Pancreas (tissue), 10 donors: ENCODE results near the gene ANKRD33B. TPM values are rescaled to one million over a fixed set of nuclear protein-coding genes. Genes with fewer than 3 reads are reported as not detected.

Source experiments
- ATAC-seq, 4 donors: fragments of 200-7000 bp; cut with Tn5 transposase; one replicate each; pipeline versions ENCODE4 v1.8.0 to v1.9.1; 2020; ENCODE audit warnings: mild to moderate bottlenecking in 4 of 4, moderate library complexity in 4 of 4
- DNase-seq, 6 donors: peaks; one replicate each; pipeline ENCODE4 v3.0.0-alpha.2; 2020
- FAIRE-seq: peaks from 2 replicates; lab custom pipeline; 2012; peaks lifted over from hg19 to GRCh38; lab: Jason Lieb, UNC
- H3K27ac ChIP-seq, 4 donors: fragments of 200-600 bp; sonication (generic); 1 replicate in 3 of 4; 2 replicates in 1 of 4; pipeline versions ENCODE4 v1.5.0 to v1.8.0; 2020
- H3K27me3 ChIP-seq, 4 donors: fragments of 200-600 bp; one replicate each; pipeline ENCODE4 v1.8.0; 2021
- H3K36me3 ChIP-seq, 3 donors: fragments of 200-600 bp; sonication (generic) in 1 of 3; one replicate each; pipeline versions ENCODE4 v1.5.0 to v1.8.0; 2020 to 2021
- H3K4me1 ChIP-seq, 3 donors: fragments of 200-600 bp; one replicate each; pipeline ENCODE4 v1.8.0; 2021
- H3K4me3 ChIP-seq, 4 donors: fragments of 200-600 bp; sonication (generic) in 2 of 4; one replicate each; pipeline versions ENCODE4 v1.5.0 to v1.8.0; 2020 to 2021
- H3K9me3 ChIP-seq, 4 donors: fragments of 200-600 bp; one replicate each; pipeline ENCODE4 v1.8.0; 2021
- WGBS, 2 donors: extraction: QIAGEN DNeasy Blood & Tissue Kit; methylation state at CpG; one replicate each; pipeline ENCODE4 v1.1.7; 2013; 5-methylcytosine and 5-hydroxymethylcytosine counted together
- intact Hi-C, 3 donors: fragments of 100-400 bp; cut with DNase I; formaldehyde crosslinking; loops; one replicate each; pipeline versions ENCODE4 v1.11.1 to v1.14.2; 2022
- polyA plus RNA-seq, 2 donors: library from polyadenylated mRNA; stranded (reverse); fragments of 200-250 nt; gene quantifications; one replicate each; pipeline ENCODE4 v1.2.3, GENCODE V29; 2013
- total RNA-seq, 6 donors: library from RNA; stranded (reverse); fragmentation: NEBNext Ultra II Directional in 4 of 6; extraction: Animal tissue kit (Norgen Biotek cat#: 25700) in 4 of 6; gene quantifications; one replicate each; pipeline versions ENCODE4 v1.2.1 to v1.2.4, GENCODE V29; 2021 to 2023
- TF ChIP-seq, protein P1 (sequence below), 4 donors: fragments of 200-600 bp; sonication (generic) in 3 of 4; IDR thresholded peaks; one replicate each; pipeline versions ENCODE4 v1.5.0 to v1.8.0; 2021; ENCODE audit warnings: antibody characterized with exemption in 4 of 4
- donor health status: healthy with polysubstance abuse.
- donor health status: DM: no; HTN: no; CAD: no; lungs with moderate emphysema.
- donor health status: DM: no; HTN: no; CAD: no.
- donor health status: control.
- donor health status: control.
- donor health status: Bipolar disorder and iron deficiency.
- donor health status: DM: yes; HTN: yes; CAD: no.
- donor health status: DM: no; HTN: no; CAD: no.
- donor health status: DM: no; HTN: no; CAD: no.
- donor health status: DM: yes; HTN: yes; CAD: no.

Gene ANKRD33B
- total and polyA plus RNA-seq, 8 donors = 0.57 to 2.7 (median 1.1) TPM

DNA sequence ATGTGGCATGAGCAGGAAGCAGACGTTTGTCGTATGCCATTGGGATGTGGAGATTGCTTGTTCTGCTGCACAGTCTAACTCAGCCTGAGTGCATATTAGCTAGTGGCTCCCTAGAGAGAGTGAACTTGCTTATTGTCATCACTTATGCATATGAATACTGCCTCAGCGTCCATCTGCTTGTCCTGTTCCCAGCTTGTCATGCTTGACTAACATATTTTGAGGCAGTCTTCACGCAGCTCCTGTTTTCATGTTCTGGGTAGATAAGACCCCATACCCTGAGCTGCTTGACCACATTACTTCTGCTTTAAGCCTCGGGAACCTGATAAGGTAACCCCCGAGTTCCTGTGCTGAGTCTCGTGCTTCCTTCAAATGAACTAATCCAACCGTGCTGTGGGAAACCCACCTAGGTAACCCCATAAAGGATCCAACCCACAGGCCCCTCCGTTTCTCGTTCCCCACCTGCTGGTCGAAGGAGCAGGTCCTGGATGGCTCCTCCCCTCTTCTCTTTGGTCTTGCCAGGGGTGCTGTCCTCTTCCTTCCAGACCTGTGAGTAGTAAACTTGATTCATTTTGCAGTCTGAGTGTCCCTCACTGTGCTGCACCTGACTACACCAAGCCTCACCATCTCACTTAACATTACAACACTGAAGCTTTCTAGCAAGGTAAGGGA lies 25.0 kb downstream of the ANKRD33B start:
- WGBS, 2 donors = 59 to 70% methylated on average over 11 of the region's 11 CpGs
- FAIRE-seq (no peak), ATAC-seq (no peak), DNase-seq (no peak)
- Histone ChIP-seq H3K27ac (no peak overlapping the region), H3K4me1 (no peaks in the 10 kb centered on the region), H3K9me3 (no peaks in the 10 kb centered on the region), H3K4me3 (no peak overlapping the region), H3K27me3 (no peaks in the 10 kb centered on the region), H3K36me3 (no peaks in the 10 kb centered on the region)
- TF ChIP-seq, protein P1, sequence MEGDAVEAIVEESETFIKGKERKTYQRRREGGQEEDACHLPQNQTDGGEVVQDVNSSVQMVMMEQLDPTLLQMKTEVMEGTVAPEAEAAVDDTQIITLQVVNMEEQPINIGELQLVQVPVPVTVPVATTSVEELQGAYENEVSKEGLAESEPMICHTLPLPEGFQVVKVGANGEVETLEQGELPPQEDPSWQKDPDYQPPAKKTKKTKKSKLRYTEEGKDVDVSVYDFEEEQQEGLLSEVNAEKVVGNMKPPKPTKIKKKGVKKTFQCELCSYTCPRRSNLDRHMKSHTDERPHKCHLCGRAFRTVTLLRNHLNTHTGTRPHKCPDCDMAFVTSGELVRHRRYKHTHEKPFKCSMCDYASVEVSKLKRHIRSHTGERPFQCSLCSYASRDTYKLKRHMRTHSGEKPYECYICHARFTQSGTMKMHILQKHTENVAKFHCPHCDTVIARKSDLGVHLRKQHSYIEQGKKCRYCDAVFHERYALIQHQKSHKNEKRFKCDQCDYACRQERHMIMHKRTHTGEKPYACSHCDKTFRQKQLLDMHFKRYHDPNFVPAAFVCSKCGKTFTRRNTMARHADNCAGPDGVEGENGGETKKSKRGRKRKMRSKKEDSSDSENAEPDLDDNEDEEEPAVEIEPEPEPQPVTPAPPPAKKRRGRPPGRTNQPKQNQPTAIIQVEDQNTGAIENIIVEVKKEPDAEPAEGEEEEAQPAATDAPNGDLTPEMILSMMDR (IDR thresholded peaks at IDR 0.05) = no peak
- intact Hi-C loops = no loop called here

DNA sequence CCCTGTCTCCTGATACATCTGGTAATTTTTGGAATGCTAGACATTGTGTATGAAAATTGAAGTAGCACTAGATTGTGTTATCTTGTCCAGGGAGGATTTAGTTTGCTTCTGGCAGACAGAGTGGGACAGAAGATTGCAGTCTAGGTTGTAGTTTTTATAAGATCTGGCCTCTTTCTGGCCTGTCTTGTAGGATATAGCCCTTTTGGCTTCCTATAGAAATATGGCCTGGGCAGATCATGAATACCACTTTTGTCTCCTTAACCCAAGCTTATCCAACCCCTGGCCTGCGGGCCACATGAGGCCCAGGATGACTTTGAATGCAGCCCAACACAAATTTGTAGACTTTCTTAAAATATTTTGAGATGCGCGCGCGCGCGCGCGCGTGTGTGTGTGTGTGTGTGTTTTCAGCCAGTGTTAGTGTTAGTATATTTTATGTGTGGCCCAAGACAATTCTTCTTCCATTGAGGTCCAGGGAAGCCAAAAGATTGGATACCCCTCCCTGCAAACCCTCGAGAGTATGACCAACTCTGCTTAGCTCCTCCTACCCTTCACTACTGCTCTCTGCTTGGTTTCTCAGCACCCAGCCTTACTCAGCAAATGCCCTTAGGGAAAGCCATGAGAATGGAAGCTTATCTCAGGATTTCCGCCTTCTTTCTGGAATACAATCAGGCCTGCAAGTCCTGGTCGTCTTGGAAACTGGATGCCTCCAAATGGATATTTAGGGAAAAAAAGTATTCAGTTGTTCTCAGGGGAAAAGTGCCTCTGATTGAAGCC lies 26.5 kb downstream of the ANKRD33B start:
- no peak for ATAC-seq
- WGBS, 2 donors = 76 to 80% methylated on average over 13 of the region's 13 CpGs
- Histone ChIP-seq H3K4me1 (no peaks in the 10 kb centered on the region), H3K27me3 (no peaks in the 10 kb centered on the region), H3K27ac (no peak overlapping the region), H3K36me3 (no peaks in the 10 kb centered on the region), H3K9me3 (no peaks in the 10 kb centered on the region), H3K4me3 (no peak overlapping the region)
- intact Hi-C loops = no loop called here
- TF ChIP-seq, protein P1 (IDR thresholded peaks at IDR 0.05) = no peak
- no peak for FAIRE-seq
- no peak for DNase-seq

GRCh38 chr5:10591159-10591558 lies 27.3 kb downstream of the ANKRD33B start:
- Histone ChIP-seq H3K9me3 (no peaks in the 10 kb centered on the region), H3K36me3 (no peaks in the 10 kb centered on the region), H3K4me1 (no peaks in the 10 kb centered on the region), H3K27me3 (no peaks in the 10 kb centered on the region), H3K27ac (no peak overlapping the region), H3K4me3 (no peak overlapping the region)
- FAIRE-seq = no peak
- TF ChIP-seq, protein P1 (IDR thresholded peaks at IDR 0.05) = no peak
- 71 to 84% methylated on average over 6 of the region's 6 CpGs for WGBS, 2 donors
- intact Hi-C loops = no loop called here
- no peak for DNase-seq
- no peak for ATAC-seq

- intact Hi-C loops = no loop called here
- FAIRE-seq (no peak), ATAC-seq (no peak), DNase-seq (no peak)
- Histone ChIP-seq H3K4me3 (no peak overlapping the region), H3K27ac (no peak overlapping the region), H3K4me1 (no peaks in the 10 kb centered on the region), H3K27me3 (no peaks in the 10 kb centered on the region), H3K36me3 (no peaks in the 10 kb centered on the region), H3K9me3 (no peaks in the 10 kb centered on the region)
- WGBS, 2 donors = 61 to 74% methylated on average over 3 of the region's 3 CpGs
- TF ChIP-seq, protein P1 (IDR thresholded peaks at IDR 0.05) = no peak
Observed at GRCh38 chr5:10591966-10592365, 28.1 kb downstream of the ANKRD33B start.

DNA sequence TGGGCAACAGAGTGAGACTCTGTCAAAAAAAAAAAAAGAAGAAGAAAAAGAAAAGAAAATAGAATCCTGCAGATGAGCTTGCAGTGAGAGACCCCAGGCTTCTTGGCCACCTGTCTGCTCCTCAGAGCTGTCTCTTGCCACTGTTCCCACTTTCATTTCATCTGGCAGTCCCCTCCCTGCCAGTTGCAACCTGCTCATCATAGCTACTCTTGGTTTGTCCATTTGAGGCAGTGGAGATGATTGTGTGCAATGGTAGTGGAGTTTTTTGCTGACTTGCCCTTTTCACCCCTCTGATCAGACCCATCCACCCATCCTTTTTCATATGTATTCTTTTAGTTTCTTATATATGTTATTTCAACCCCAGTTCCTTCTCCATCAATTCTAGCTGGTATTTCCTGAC lies 28.7 kb downstream of the ANKRD33B start:
- intact Hi-C loops = no loop called here
- Histone ChIP-seq H3K36me3 (no peaks in the 10 kb centered on the region), H3K9me3 (no peaks in the 10 kb centered on the region), H3K4me1 (no peaks in the 10 kb centered on the region), H3K27ac (no peak overlapping the region), H3K27me3 (no peaks in the 10 kb centered on the region), H3K4me3 (no peak overlapping the region)
- ATAC-seq (no peak), FAIRE-seq (no peak), DNase-seq (no peak)
- TF ChIP-seq, protein P1 (IDR thresholded peaks at IDR 0.05) = no peak
